Prostate gland (tissue), 2 donors: ENCODE results near the gene TMEM161A.

Experiments used
- POLR2A ChIP-seq: fragments of 450-650 bp; IDR thresholded peaks from one replicate; pipeline ENCODE4 v1.6.1; 2016; ENCODE audit warnings: antibody characterized with exemption, mild to moderate bottlenecking
- TF ChIP-seq, protein P1 (sequence below), 4 experiments: fragments of 200-600 bp in 2 of 4; fragments of 450-650 bp in 2 of 4; sonication (generic) in 2 of 4; IDR thresholded peaks; 1 replicate in 3 of 4; 2 replicates in 1 of 4; pipeline ENCODE4 v1.5.1; 2016 to 2019; ENCODE audit warnings: antibody characterized with exemption in 4 of 4, mild to moderate bottlenecking in 2 of 4, moderate library complexity in 2 of 4

- TF ChIP-seq, protein P1, sequence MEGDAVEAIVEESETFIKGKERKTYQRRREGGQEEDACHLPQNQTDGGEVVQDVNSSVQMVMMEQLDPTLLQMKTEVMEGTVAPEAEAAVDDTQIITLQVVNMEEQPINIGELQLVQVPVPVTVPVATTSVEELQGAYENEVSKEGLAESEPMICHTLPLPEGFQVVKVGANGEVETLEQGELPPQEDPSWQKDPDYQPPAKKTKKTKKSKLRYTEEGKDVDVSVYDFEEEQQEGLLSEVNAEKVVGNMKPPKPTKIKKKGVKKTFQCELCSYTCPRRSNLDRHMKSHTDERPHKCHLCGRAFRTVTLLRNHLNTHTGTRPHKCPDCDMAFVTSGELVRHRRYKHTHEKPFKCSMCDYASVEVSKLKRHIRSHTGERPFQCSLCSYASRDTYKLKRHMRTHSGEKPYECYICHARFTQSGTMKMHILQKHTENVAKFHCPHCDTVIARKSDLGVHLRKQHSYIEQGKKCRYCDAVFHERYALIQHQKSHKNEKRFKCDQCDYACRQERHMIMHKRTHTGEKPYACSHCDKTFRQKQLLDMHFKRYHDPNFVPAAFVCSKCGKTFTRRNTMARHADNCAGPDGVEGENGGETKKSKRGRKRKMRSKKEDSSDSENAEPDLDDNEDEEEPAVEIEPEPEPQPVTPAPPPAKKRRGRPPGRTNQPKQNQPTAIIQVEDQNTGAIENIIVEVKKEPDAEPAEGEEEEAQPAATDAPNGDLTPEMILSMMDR (IDR thresholded peaks at IDR 0.05) = no peak
- no peak for TF ChIP-seq POLR2A
Observed at GRCh38 chr19:19103167-19103566, 35.1 kb downstream of the TMEM161A start.
